SK-N-MC (cell line): ENCODE measurements around the gene HOXA6.

Experiments
- EZH2 ChIP-seq: fragments of 200-600 bp; sonication (generic); IDR thresholded peaks from one replicate; pipeline ENCODE4 v1.6.1; 2017; ENCODE audit warnings: antibody characterized with exemption
- FOXP2 ChIP-seq: optimal IDR thresholded peaks from 2 replicates; pipeline ENCODE3; 2011; ENCODE audit warnings: mild to moderate bottlenecking, moderate library complexity; ENCODE audit not compliant: insufficient read depth; ENCODE audit errors: extremely low read length, control extremely low read depth
- POLR2AphosphoS5 ChIP-seq: IDR thresholded peaks from 2 replicates; pipeline ENCODE4 v1.6.1; 2012; ENCODE audit warnings: mild to moderate bottlenecking, low read depth, low read length, borderline replicate concordance

- no peak for TF ChIP-seq POLR2AphosphoS5
- peak; percentile 55 for TF ChIP-seq EZH2
- TF ChIP-seq FOXP2, result no peak
These were observed 3.9 kb upstream of the HOXA6 start for GRCh38 chr7:27151341-27151930.
